GM12875 (cell line): Measurements from ENCODE around the gene BICC1.

Experiments used
- H3K4me3 ChIP-seq: one replicate; pipeline ENCODE4 v1.5.1; 2011; ENCODE audit warnings: low read depth, low read length, control low read depth
- TF ChIP-seq, protein P1 (sequence below): IDR thresholded peaks from 2 replicates; pipeline ENCODE4 v1.5.1; 2011; ENCODE audit warnings: low read depth, mild to moderate bottlenecking, control low read depth, inconsistent platforms, low read length, moderate library complexity, borderline replicate concordance; ENCODE audit not compliant: insufficient read depth

Gene BICC1

DNA sequence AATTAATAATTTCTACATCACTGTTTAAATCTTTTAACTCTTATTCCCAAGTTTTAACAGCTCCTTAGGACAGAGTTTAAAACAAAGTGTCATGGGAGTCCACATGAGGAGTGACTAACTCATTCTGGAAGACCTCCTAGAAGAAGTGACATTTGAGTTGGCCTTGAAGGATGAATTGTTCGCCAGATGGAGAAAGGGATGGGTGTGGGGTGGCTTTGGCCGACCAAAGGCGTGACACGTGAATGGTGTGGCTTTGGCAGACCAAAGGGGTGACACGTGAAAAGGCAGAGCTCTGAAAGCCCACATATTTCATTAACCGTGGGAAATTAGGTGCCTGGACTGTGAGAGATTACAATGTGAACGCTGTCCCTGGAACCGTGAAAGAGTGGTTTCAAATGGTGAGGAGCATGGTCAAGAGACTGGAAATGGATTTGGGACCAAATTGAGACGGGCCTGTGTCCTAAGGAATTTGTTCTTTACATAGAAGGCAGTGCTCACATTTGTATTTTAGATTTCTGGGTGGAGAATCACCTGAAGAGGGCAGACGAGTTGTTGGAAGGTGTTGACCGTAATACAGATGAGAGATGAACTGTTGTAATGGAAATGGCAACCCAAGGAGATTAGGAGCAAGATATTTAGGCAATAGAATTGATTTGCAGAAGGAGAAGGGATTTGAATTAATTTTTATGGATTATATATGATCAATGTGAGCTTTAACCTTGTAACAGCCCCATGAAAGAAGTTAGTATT is 228.1 kb downstream of the BICC1 start:
- TF ChIP-seq, protein P1, sequence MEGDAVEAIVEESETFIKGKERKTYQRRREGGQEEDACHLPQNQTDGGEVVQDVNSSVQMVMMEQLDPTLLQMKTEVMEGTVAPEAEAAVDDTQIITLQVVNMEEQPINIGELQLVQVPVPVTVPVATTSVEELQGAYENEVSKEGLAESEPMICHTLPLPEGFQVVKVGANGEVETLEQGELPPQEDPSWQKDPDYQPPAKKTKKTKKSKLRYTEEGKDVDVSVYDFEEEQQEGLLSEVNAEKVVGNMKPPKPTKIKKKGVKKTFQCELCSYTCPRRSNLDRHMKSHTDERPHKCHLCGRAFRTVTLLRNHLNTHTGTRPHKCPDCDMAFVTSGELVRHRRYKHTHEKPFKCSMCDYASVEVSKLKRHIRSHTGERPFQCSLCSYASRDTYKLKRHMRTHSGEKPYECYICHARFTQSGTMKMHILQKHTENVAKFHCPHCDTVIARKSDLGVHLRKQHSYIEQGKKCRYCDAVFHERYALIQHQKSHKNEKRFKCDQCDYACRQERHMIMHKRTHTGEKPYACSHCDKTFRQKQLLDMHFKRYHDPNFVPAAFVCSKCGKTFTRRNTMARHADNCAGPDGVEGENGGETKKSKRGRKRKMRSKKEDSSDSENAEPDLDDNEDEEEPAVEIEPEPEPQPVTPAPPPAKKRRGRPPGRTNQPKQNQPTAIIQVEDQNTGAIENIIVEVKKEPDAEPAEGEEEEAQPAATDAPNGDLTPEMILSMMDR: no peak
- no peak overlapping the region for H3K4me3 ChIP-seq

DNA sequence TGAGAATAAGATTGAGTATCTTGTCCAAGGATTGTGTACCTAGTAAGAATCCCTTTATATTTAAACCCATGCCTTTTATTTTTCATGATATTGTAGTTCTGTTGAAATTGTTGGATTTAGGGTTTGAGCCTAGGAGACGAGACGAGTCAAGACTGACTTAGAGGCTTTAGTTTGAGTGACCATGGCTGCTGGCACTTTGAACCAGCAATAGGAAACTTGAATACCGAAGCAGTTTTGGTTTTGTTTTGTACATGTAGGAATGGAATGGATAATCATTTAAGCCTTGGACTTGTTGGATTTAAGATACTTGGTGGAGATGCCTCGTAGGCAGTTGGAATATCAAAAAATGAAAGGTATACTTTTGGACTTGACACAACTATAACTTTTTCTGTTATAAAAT is 229.0 kb downstream of the BICC1 start:
- TF ChIP-seq, protein P1: no peak
- no peak overlapping the region for H3K4me3 ChIP-seq

DNA sequence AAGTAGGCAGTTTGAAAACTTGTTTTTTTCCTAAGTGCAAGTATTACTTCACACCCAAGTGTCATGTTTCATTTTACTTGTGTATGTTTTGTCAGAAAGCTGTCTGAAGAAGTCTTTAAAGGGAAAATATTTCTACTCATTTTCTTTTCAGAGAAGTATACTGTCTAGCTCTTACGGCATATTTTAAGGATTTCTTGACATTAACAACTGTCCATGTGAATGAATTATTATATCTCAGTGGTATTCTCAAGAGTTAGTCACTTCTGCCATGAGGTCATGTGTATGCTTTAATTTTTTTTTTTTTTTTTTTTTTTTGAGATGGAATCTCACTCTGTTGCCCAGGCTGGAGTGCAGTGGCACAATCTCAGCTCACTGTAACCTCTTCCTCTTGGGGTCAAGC is 229.5 kb downstream of the BICC1 start:
- TF ChIP-seq, protein P1: no peak
- no peak overlapping the region for H3K4me3 ChIP-seq

DNA sequence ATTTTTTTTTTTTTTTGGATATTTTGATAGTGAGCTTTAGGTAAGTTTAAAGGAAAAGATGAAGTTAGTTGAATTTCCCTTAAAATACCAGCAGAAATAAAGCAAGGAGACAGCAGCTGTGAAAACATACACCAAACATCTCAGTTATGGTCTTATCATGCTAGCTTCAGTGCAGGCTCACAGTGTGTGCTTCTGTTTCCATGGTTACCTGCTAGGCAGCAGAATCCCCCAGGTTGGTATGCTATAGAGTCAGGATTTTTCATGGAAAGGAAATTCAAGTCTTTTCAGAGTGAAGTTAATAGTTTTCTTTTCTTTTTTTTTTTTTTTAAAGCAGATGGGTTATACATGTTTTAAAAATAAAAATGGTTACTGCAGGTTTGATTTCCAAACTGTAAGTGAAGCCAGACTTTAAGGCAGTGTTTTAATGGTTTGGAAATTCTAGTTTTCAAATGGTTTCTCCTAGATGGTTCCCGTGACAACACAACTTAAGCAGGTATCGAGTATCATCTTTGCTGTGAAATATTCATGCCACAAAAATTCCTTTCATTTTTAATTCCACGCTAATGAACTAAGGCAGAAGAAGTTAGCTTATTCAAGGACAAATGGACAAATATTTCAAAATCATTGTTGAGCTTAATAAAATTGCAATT is 230.9 kb downstream of the BICC1 start:
- TF ChIP-seq, protein P1: no peak
- no peak overlapping the region for H3K4me3 ChIP-seq

DNA sequence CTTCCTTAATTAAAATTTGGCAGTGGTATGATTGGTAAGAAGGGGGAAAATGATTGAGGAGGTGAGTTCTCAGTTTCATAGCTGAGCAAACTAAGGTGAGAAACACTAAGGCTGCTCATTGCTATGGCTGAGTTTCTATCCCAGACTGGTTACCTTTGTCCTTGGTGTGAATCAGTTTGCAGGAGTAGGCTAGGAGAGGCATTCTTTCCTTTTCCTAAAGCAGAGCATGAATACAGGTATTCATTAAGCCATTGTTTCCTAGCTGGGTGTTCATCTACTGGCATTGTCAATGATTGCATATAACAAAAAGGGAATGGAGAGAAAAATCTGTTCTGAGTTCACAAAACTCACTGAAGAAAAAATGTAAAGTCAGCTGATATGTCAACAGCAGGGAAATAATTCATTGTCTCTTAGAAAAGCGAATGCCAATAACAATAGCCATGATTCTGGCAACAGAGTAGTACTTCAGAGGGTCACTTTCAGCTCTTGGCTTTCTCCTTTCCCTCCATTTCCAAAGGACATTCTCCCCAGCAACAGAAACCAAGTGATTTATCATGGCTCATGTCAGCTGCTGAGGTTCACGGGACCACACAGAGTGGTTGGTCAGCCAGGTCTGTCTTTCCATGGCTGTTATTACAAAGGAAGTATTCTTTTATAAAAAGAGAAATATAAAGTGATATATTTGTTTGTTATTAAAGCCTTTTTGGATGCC is 234.0 kb downstream of the BICC1 start:
- TF ChIP-seq, protein P1: no peak

DNA sequence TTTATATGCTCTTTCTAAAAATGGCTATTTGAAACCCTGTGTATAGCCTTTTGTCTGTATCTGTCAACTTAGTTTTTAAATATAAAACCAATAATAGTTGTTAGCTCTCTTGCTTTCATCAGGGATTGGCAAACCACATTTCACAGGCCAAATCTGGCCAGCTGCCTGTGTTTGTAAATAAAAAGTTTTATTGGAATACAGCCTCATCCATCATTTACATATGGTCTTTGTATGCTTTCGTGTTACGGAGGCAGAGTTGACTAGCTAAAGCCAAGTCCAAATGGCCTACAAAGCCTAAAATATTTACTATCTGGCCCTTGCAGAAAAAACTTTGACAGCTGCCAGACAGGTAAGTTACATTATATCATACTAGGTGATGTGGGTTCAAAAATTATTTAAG is 235.0 kb downstream of the BICC1 start:
- no peak overlapping the region for H3K4me3 ChIP-seq
- TF ChIP-seq, protein P1: no peak

More for the DNA sequence above, 234.0 kb downstream of the BICC1 start:
- H3K4me3 ChIP-seq: no peak overlapping the region
